Endothelial cell of umbilical vein (primary cell): ENCODE data around the gene DGKG. TPM values are rescaled to one million over a fixed set of nuclear protein-coding genes. Genes with fewer than 3 reads are reported as not detected.

Source experiments
- BruUV-seq: library from RNA; stranded (reverse); fragments of 400-500 nt; replicated peaks from 2 replicates; lab custom pipeline; 2021; lab: Mats Ljungman, UMichigan
- CTCF ChIA-PET: fragments of 300-600, 350-600 bp; sonication (Branson Sonifier 250); formaldehyde crosslinking; loops from one replicate; lab custom pipeline; 2021; ENCODE audit warnings: antibody characterized with exemption, inconsistent platforms; lab: Charles Lee
- POLR2A ChIA-PET: fragments of 300-600, 350-600 bp; sonication (Branson Sonifier 250); formaldehyde crosslinking; loops from one replicate; lab custom pipeline; 2021; ENCODE audit warnings: antibody characterized with exemption, inconsistent platforms; lab: Charles Lee
- DNase-seq: peaks from one replicate; pipeline ENCODE4 v3.0.0-alpha.2; 2011; ENCODE audit warnings: low read depth, low spot score
- FAIRE-seq: peaks from 2 replicates; lab custom pipeline; 2011; peaks lifted over from hg19 to GRCh38; lab: Jason Lieb, UNC
- H2AFZ ChIP-seq: 2 replicates; pipeline ENCODE4 v1.6.0; 2012; ENCODE audit warnings: low read depth, low read length, control low read depth, inconsistent platforms
- H3K27ac ChIP-seq: 2 replicates; pipeline ENCODE4 v1.5.1; 2011; ENCODE audit warnings: low read depth, mild to moderate bottlenecking, control low read depth, low read length, moderate library complexity; ENCODE audit not compliant: insufficient read depth
- H3K27me3 ChIP-seq, 2 experiments: 2 replicates each; pipeline versions ENCODE4 v1.6.0 to v1.6.1; 2011; ENCODE audit warnings: low read length in 2 of 2, mixed read lengths in 1 of 2; ENCODE audit not compliant: control insufficient read depth in 2 of 2, insufficient read depth in 2 of 2
- H3K36me3 ChIP-seq, 2 experiments: 2 replicates in 1 of 2; 3 replicates in 1 of 2; pipeline ENCODE4 v1.5.1; 2011; ENCODE audit warnings: low read length in 2 of 2, mild to moderate bottlenecking in 1 of 2, moderate library complexity in 1 of 2; ENCODE audit not compliant: control insufficient read depth in 2 of 2, insufficient read depth in 2 of 2; ENCODE audit errors: extremely low read depth in 1 of 2
- H3K4me1 ChIP-seq: 3 replicates; pipeline ENCODE4 v1.5.1; 2011; ENCODE audit warnings: mild to moderate bottlenecking, low read length; ENCODE audit not compliant: control insufficient read depth, insufficient read depth; ENCODE audit errors: extremely low read depth
- H3K4me2 ChIP-seq: 2 replicates; pipeline ENCODE4 v1.6.1; 2011; ENCODE audit warnings: low read length, control low read depth, mixed read lengths; ENCODE audit not compliant: insufficient read depth
- H3K4me3 ChIP-seq, 3 experiments: fragments of 200-600 bp in 1 of 3; sonication (generic), shearing (Covaris generic) in 1 of 3; replicated peaks in 1 of 3; 2 replicates each; pipeline ENCODE4 v1.5.1; 2011 to 2016; ENCODE audit warnings: control low read depth in 3 of 3, low read length in 3 of 3, mild to moderate bottlenecking in 2 of 3, inconsistent platforms in 1 of 3, low read depth in 1 of 3, moderate library complexity in 1 of 3; ENCODE audit not compliant: insufficient read depth in 1 of 3
- H3K79me2 ChIP-seq: 2 replicates; pipeline ENCODE4 v1.6.0; 2012; ENCODE audit warnings: low read length, inconsistent platforms; ENCODE audit not compliant: control insufficient read depth, insufficient read depth
- H3K9ac ChIP-seq: replicated peaks from 2 replicates; pipeline ENCODE3; 2011; ENCODE audit warnings: low read length, control low read depth; ENCODE audit not compliant: insufficient read depth; ENCODE audit errors: extremely low read depth
- H3K9me1 ChIP-seq: replicated peaks from 3 replicates; pipeline ENCODE4 v1.6.0; 2011; ENCODE audit warnings: mild to moderate bottlenecking, low read length; ENCODE audit not compliant: control insufficient read depth, insufficient read depth; ENCODE audit errors: extremely low read depth
- H3K9me3 ChIP-seq: replicated peaks from 2 replicates; pipeline ENCODE4 v1.5.1; 2012; ENCODE audit warnings: low read length, inconsistent platforms; ENCODE audit not compliant: control insufficient read depth, insufficient read depth
- H4K20me1 ChIP-seq: replicated peaks from 2 replicates; pipeline ENCODE3; 2011; ENCODE audit warnings: mild to moderate bottlenecking, low read length; ENCODE audit not compliant: control insufficient read depth, insufficient read depth; ENCODE audit errors: extremely low read depth
- EZH2 ChIP-seq: IDR thresholded peaks from 2 replicates; pipeline ENCODE4 v1.6.1; 2012; ENCODE audit warnings: borderline replicate concordance, low read depth, mild to moderate bottlenecking, moderate library complexity, low read length, inconsistent platforms; ENCODE audit not compliant: severe bottlenecking
- FOS ChIP-seq: IDR thresholded peaks from 2 replicates; pipeline ENCODE4 v1.6.1; 2011; ENCODE audit warnings: mild to moderate bottlenecking, low read length, moderate library complexity, borderline replicate concordance; ENCODE audit not compliant: insufficient read depth
- GATA2 ChIP-seq: IDR thresholded peaks from 2 replicates; pipeline ENCODE4 v1.7.0; 2011; ENCODE audit warnings: low read depth, mild to moderate bottlenecking, moderate library complexity, mixed read lengths, low read length; ENCODE audit not compliant: insufficient read length, insufficient read depth
- JUN ChIP-seq: IDR thresholded peaks from 2 replicates; pipeline ENCODE4 v1.6.1; 2011; ENCODE audit warnings: borderline replicate concordance, low read depth; ENCODE audit not compliant: insufficient read length, insufficient read depth
- MYC ChIP-seq: IDR thresholded peaks from one replicate; pipeline ENCODE4 v1.6.1; 2011; ENCODE audit warnings: mild to moderate bottlenecking, low read depth, low read length
- POLR2A ChIP-seq: IDR thresholded peaks from 2 replicates; pipeline ENCODE4 v1.6.1; 2012; ENCODE audit warnings: low read depth, mild to moderate bottlenecking, control low read depth, low read length
- POLR2AphosphoS5 ChIP-seq: IDR thresholded peaks from 2 replicates; pipeline ENCODE4 v1.6.1; 2012; ENCODE audit warnings: low read depth, mild to moderate bottlenecking, control low read depth, low read length, moderate library complexity; ENCODE audit not compliant: insufficient read depth
- dilution Hi-C: fragments of 300-500 bp; cut with MboI; formaldehyde crosslinking; loops from one replicate; pipeline ENCODE4 v1.15.0; 2019; ENCODE audit warnings: low sequenced_read_pairs; ENCODE audit not compliant: extremely low pct_ligation_motif_present
- intact Hi-C: fragments of 100-400 bp; cut with micrococcal nuclease; formaldehyde crosslinking; loops from one replicate; pipeline ENCODE4 v1.10.0; 2022
- polyA plus RNA-seq, 4 experiments: library from polyadenylated mRNA; depleted of rRNA in 3 of 4; stranded (reverse) in 3 of 4; unstranded in 1 of 4; fragments of >200 nt; gene quantifications; 2 replicates each; pipeline versions ENCODE4 v1.2.1 to v1.2.3, GENCODE V29; 2011 to 2012; ENCODE audit warnings: missing spikeins in 1 of 4
- total RNA-seq: library from RNA; stranded (reverse); gene quantifications from 2 replicates; pipeline ENCODE4 v1.2.3, GENCODE V29; 2021
- TF ChIP-seq, protein P1 (sequence below), 2 donors: IDR thresholded peaks; 1 replicate in 1 of 2; 2 replicates in 1 of 2; pipeline ENCODE4 v1.5.1; 2011; ENCODE audit warnings: low read length in 2 of 2, mild to moderate bottlenecking in 2 of 2, moderate library complexity in 2 of 2, control low read depth in 1 of 2, inconsistent platforms in 1 of 2, low read depth in 1 of 2; ENCODE audit not compliant: insufficient read depth in 1 of 2; ENCODE audit errors: extremely low read depth in 1 of 2
- TF ChIP-seq, protein P2 (sequence below): IDR thresholded peaks from 2 replicates; pipeline ENCODE4 v1.6.1; 2011; ENCODE audit not compliant: insufficient read depth, insufficient read length

Gene DGKG
- total and polyA plus RNA-seq, 2 donors (not counting 3 experiments of a cell fraction or from before 2014, with no cell fraction given): not detected

DNA sequence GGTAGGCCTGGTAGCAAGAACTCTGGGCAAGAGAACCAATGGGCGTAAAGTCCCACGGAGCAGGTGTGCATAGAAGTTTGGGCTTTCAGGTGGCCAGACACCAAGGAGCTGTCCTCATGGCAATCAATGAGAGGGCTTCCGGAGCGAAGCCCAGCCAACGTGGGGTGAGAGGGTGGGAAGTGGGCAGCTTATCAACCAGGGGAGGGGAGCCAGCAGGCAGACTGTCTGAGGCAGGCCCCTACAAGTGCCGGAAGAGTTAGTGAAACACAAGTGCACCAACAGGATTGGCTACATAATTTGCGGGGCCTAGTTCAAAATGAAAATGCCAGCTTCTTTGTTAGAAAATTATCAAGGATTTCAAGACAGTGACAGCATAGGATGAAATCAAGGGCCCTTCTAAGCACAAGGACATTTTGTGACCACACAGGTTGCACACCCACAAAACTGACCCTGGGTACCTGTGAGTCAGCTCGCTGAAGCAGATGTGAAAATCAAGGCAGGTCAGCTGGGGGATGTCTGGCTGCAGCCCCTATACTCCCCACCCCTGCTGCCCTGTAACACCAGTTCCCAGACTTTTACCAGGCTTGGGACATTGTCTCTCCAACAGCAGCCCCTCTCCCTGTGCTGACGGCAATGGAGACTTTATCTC, 151.1 kb downstream of the DGKG start:
- Histone ChIP-seq H3K9ac (no peak overlapping the region), H3K27ac (no peak overlapping the region), H3K27me3 (no peaks in the 10 kb centered on the region), H3K4me2 (no peak overlapping the region), H3K4me3 (no peak overlapping the region), H2AFZ (no peak overlapping the region), H3K9me1 (no peaks in the 10 kb centered on the region), H3K4me1 (no peaks in the 10 kb centered on the region), H3K79me2 (no peaks in the 10 kb centered on the region), H3K9me3 (no peaks in the 10 kb centered on the region), H4K20me1 (no peaks in the 10 kb centered on the region), H3K36me3 (no peaks in the 10 kb centered on the region)
- dilution Hi-C loops (no loop called here), intact Hi-C loops (no loop called here)
- DNase-seq (no peak), FAIRE-seq (no peak)
- no TSS peak for BruUV-seq
- ChIA-PET POLR2A (no interaction called here), CTCF (no interaction called here)
- TF ChIP-seq FOS: no peak
- TF ChIP-seq, protein P1, sequence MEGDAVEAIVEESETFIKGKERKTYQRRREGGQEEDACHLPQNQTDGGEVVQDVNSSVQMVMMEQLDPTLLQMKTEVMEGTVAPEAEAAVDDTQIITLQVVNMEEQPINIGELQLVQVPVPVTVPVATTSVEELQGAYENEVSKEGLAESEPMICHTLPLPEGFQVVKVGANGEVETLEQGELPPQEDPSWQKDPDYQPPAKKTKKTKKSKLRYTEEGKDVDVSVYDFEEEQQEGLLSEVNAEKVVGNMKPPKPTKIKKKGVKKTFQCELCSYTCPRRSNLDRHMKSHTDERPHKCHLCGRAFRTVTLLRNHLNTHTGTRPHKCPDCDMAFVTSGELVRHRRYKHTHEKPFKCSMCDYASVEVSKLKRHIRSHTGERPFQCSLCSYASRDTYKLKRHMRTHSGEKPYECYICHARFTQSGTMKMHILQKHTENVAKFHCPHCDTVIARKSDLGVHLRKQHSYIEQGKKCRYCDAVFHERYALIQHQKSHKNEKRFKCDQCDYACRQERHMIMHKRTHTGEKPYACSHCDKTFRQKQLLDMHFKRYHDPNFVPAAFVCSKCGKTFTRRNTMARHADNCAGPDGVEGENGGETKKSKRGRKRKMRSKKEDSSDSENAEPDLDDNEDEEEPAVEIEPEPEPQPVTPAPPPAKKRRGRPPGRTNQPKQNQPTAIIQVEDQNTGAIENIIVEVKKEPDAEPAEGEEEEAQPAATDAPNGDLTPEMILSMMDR (IDR thresholded peaks at IDR 0.05; ENCODE audit: extremely low read depth in 1 of 2, insufficient read depth in 1 of 2, low read depth in 1 of 2, low read length in 2 of 2): no peak
- no peak for TF ChIP-seq EZH2
- no peak for TF ChIP-seq GATA2
- TF ChIP-seq POLR2A: no peak
- TF ChIP-seq MYC: no peak
- no peak for TF ChIP-seq JUN
- TF ChIP-seq POLR2AphosphoS5: no peak
- TF ChIP-seq, protein P2, sequence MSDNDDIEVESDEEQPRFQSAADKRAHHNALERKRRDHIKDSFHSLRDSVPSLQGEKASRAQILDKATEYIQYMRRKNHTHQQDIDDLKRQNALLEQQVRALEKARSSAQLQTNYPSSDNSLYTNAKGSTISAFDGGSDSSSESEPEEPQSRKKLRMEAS: no peak
